Measurements from ENCODE around the gene MEF2A. TPM values are rescaled to one million over a fixed set of nuclear protein-coding genes. Genes with fewer than 3 reads are reported as not detected.

Gene MEF2A
- total and polyA plus RNA-seq, 10 of the 15 experiments (the other 5 are each of a cell fraction or from before 2014, with no cell fraction given) = 7.2 to 46.7 (median 35.9) TPM

DNA sequence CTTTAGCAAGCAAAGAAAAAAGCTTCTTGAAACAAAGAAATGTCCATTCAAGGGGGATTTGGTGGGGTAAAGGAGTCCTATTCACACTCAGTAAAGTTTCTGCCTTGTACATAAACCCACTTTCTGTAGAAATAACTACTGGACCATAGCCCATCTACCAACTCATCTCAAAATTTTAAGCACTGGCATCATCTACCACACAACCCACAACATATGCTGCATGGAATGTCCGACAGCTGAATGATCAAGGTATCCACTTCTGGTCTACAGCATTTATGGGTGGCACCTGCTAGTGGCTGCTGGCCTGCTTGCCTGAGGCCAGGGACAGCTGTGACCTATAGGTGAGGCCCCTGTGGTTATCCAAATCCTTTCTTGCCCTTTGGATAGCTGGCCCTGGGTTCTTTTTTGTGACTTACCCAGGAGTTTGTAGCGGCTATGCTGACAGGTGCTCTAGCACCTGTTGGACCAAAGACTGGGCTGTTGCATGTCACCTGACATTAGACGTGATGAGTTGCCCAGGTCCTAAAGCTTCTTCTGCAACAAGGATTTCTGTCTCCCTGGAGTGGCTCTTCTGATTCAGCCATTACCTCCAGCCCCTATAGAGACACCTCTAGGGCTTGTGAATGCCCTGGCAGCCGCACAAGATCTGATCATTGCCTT lies 19.2 kb upstream of the MEF2A start:
- CTCF ChIA-PET = no interaction called here
- no peak for DNase-seq (ENCODE audit: low read depth, low spot score)

More for the DNA sequence above, 19.2 kb upstream of the MEF2A start:
- ChIA-PET RAD21 (ENCODE audit: unreplicated experiment) (interaction anchor here (0.9 kb wide), 1 partner anchor 158 kb away, joined by 4 read pairs; no protein-coding TSS in a partner anchor), POLR2A (no interaction called here), SMC1A (ENCODE audit: uncharacterized antibody, unreplicated experiment) (interaction anchor here (0.9 to 2.1 kb wide), 5 partner anchors 33 to 274 kb away, joined by 3 to 9 read pairs (median 5); no protein-coding TSS in a partner anchor)
- in situ Hi-C loops (cut with MboI) (no loop called here), intact Hi-C loops (cut with micrococcal nuclease; ENCODE audit: unreplicated experiment) (no loop called here)
- H3K4me1 ChIP-seq (ENCODE audit: control insufficient read depth, insufficient read depth, low read length) = no peaks in the 10 kb centered on the region
- no peaks in the 10 kb centered on the region for H3K27me3 ChIP-seq (replicated peaks in 1 of 2; ENCODE audit: control insufficient read depth in 2 of 2, insufficient read depth in 2 of 2, low read length in 1 of 2)
- H3K9ac ChIP-seq (ENCODE audit: control insufficient read depth, insufficient read depth, low read length) = no peak overlapping the region
- WGBS (ENCODE audit: insufficient coverage, insufficient replicate concordance, low lambda C conversion rate, missing lambda C conversion rate) = 93% methylated on average over 4 of the region's 4 CpGs
- H3K4me3 ChIP-seq = no peak overlapping the region
- H2AFZ ChIP-seq (ENCODE audit: control insufficient read depth, low read depth, low read length) = no peak overlapping the region
- H3K9me3 ChIP-seq (replicated peaks; ENCODE audit: control insufficient read depth, insufficient read depth, low read length) = no peaks in the 10 kb centered on the region
- no peak for TF ChIP-seq HDAC6 (IDR thresholded peaks at IDR 0.05; ENCODE audit: unreplicated experiment)
- TF ChIP-seq RUNX3 (IDR thresholded peaks at IDR 0.05; ENCODE audit: low read length) = no peak
- TF ChIP-seq ZNF24 (IDR thresholded peaks at IDR 0.05) = no peak
- no peak for TF ChIP-seq STAT3 (IDR thresholded peaks at IDR 0.05; ENCODE audit: low read depth, low read length)
- no peak for TF ChIP-seq JUND (IDR thresholded peaks at IDR 0.05; ENCODE audit: low read depth, low read length)
- no peak for TF ChIP-seq SMARCA5 (IDR thresholded peaks at IDR 0.05)
- no peak for TF ChIP-seq GATAD2B (conservative IDR thresholded peaks at IDR 0.05; ENCODE audit: low read depth)
- TF ChIP-seq, protein P1, sequence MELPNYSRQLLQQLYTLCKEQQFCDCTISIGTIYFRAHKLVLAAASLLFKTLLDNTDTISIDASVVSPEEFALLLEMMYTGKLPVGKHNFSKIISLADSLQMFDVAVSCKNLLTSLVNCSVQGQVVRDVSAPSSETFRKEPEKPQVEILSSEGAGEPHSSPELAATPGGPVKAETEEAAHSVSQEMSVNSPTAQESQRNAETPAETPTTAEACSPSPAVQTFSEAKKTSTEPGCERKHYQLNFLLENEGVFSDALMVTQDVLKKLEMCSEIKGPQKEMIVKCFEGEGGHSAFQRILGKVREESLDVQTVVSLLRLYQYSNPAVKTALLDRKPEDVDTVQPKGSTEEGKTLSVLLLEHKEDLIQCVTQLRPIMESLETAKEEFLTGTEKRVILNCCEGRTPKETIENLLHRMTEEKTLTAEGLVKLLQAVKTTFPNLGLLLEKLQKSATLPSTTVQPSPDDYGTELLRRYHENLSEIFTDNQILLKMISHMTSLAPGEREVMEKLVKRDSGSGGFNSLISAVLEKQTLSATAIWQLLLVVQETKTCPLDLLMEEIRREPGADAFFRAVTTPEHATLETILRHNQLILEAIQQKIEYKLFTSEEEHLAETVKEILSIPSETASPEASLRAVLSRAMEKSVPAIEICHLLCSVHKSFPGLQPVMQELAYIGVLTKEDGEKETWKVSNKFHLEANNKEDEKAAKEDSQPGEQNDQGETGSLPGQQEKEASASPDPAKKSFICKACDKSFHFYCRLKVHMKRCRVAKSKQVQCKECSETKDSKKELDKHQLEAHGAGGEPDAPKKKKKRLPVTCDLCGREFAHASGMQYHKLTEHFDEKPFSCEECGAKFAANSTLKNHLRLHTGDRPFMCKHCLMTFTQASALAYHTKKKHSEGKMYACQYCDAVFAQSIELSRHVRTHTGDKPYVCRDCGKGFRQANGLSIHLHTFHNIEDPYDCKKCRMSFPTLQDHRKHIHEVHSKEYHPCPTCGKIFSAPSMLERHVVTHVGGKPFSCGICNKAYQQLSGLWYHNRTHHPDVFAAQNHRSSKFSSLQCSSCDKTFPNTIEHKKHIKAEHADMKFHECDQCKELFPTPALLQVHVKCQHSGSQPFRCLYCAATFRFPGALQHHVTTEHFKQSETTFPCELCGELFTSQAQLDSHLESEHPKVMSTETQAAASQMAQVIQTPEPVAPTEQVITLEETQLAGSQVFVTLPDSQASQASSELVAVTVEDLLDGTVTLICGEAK (IDR thresholded peaks at IDR 0.05; ENCODE audit: borderline replicate concordance) = no peak
- TF ChIP-seq SPI1 (IDR thresholded peaks at IDR 0.05; ENCODE audit: borderline replicate concordance, insufficient read depth, low read depth, low read length) = no peak
- TF ChIP-seq TARDBP (IDR thresholded peaks at IDR 0.05; ENCODE audit: borderline replicate concordance) = no peak
- TF ChIP-seq POLR2AphosphoS5 (IDR thresholded peaks at IDR 0.05; ENCODE audit: low read length) = no peak
- TF ChIP-seq HDAC2 (IDR thresholded peaks at IDR 0.05) = no peak
- no peak for TF ChIP-seq MEF2A (IDR thresholded peaks at IDR 0.05; ENCODE audit: insufficient read depth, low read depth, low read length)
- no peak for TF ChIP-seq TCF7 (IDR thresholded peaks at IDR 0.05; ENCODE audit: borderline replicate concordance)
- TF ChIP-seq, protein P2, sequence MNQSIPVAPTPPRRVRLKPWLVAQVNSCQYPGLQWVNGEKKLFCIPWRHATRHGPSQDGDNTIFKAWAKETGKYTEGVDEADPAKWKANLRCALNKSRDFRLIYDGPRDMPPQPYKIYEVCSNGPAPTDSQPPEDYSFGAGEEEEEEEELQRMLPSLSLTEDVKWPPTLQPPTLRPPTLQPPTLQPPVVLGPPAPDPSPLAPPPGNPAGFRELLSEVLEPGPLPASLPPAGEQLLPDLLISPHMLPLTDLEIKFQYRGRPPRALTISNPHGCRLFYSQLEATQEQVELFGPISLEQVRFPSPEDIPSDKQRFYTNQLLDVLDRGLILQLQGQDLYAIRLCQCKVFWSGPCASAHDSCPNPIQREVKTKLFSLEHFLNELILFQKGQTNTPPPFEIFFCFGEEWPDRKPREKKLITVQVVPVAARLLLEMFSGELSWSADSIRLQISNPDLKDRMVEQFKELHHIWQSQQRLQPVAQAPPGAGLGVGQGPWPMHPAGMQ (IDR thresholded peaks at IDR 0.05; ENCODE audit: borderline replicate concordance) = no peak
- ATAC-seq (no peak), FAIRE-seq (no peak)
- H3K27ac ChIP-seq (ENCODE audit: control insufficient read depth, insufficient read depth) = no peak overlapping the region
- no TSS peak for BruUV-seq (replicated peaks)
- H3K36me3 ChIP-seq (ENCODE audit: control insufficient read depth in 2 of 2, insufficient read depth in 2 of 2, low read length in 1 of 2) = no peaks in the 10 kb centered on the region
- no peaks in the 10 kb centered on the region for H4K20me1 ChIP-seq (ENCODE audit: control insufficient read depth, insufficient read depth)
- H3K79me2 ChIP-seq (ENCODE audit: control insufficient read depth, insufficient read depth, low read length) = no peaks in the 10 kb centered on the region
- no peak overlapping the region for H3K4me2 ChIP-seq (ENCODE audit: control insufficient read depth, insufficient read depth)
